Stomach (tissue), 9 donors: Measurements from ENCODE around the gene NEMP1. TPM values are rescaled to one million over a fixed set of nuclear protein-coding genes. Genes with fewer than 3 reads are reported as not detected.
"Not testable (repeated sequence)": the region's sequence is repeated elsewhere in the genome, so short reads cannot be mapped to it uniquely, and the experiment has no call there.

ENCODE experiments used
- DNase-seq, 2 donors: peaks; one replicate each; pipeline versions ENCODE4 v3.0.0 to v3.0.0-alpha.2; 2013 to 2019
- H3K27ac ChIP-seq, 5 donors: fragments of 200-600 bp in 4 of 5; sonication (generic) in 4 of 5; one replicate each; pipeline ENCODE4 v1.5.1; 2013 to 2019; ENCODE audit warnings: mild to moderate bottlenecking in 1 of 5, moderate library complexity in 1 of 5
- H3K27me3 ChIP-seq, 3 donors: fragments of 200-600 bp; sonication (generic); one replicate each; pipeline ENCODE4 v1.5.1; 2017 to 2019; ENCODE audit warnings: mixed run types in 1 of 3
- H3K36me3 ChIP-seq, 4 donors: fragments of 200-600 bp; sonication (generic); 1 replicate in 3 of 4; 2 replicates in 1 of 4; pipeline ENCODE4 v1.5.1; 2016 to 2019
- H3K4me1 ChIP-seq, 4 donors: fragments of 200-600 bp; sonication (generic); one replicate each; pipeline ENCODE4 v1.5.1; 2016 to 2019
- H3K4me3 ChIP-seq, 4 donors: fragments of 200-600 bp; sonication (generic) in 3 of 4; one replicate each; pipeline ENCODE4 v1.5.1; 2016 to 2019; ENCODE audit warnings: mild to moderate bottlenecking in 1 of 4
- H3K9me3 ChIP-seq, 4 donors: fragments of 200-600 bp; sonication (generic); one replicate each; pipeline ENCODE4 v1.5.1; 2016 to 2019
- CTCF ChIP-seq, 7 experiments: fragments of 450-650 bp in 4 of 7; fragments of 200-600 bp in 3 of 7; sonication (generic) in 3 of 7; IDR thresholded peaks; one replicate each; pipeline ENCODE4 v1.5.1; 2016 to 2019; ENCODE audit warnings: antibody characterized with exemption in 7 of 7, control low read depth in 2 of 7, mild to moderate bottlenecking in 1 of 7
- EP300 ChIP-seq: sonication (generic); formaldehyde crosslinking; IDR thresholded peaks from one replicate; pipeline ENCODE4 v1.6.1; 2017; ENCODE audit warnings: antibody characterized with exemption
- POLR2A ChIP-seq, 4 donors: fragments of 450-650 bp; IDR thresholded peaks; one replicate each; pipeline ENCODE4 v1.6.1; 2016; ENCODE audit warnings: antibody characterized with exemption in 4 of 4, control low read depth in 2 of 4, mild to moderate bottlenecking in 1 of 4, moderate library complexity in 1 of 4
- POLR2AphosphoS5 ChIP-seq, 3 donors: sonication (generic); formaldehyde crosslinking; IDR thresholded peaks; one replicate each; pipeline ENCODE4 v1.6.1; 2016; ENCODE audit warnings: antibody characterized with exemption in 3 of 3
- WGBS, 5 donors: extraction: QIAGEN DNeasy Blood & Tissue Kit in 3 of 5; methylation state at CpG; one replicate each; pipeline versions ENCODE4 v1.1.5 to v1.1.7; 2013 to 2018; 5-methylcytosine and 5-hydroxymethylcytosine counted together
- intact Hi-C: fragments of 100-400 bp; cut with DNase I; formaldehyde crosslinking; loops from one replicate; pipeline ENCODE4 v1.15.1; 2023; ENCODE audit warnings: low total_unique reads
- polyA plus RNA-seq, 3 donors: library from polyadenylated mRNA; stranded (reverse); fragments of 200-250 nt; gene quantifications; one replicate each; pipeline ENCODE4 v1.2.3, GENCODE V29; 2013
- total RNA-seq, 5 donors: library from RNA; depleted of rRNA; stranded (reverse); fragments of >200 nt; gene quantifications; one replicate each; pipeline versions ENCODE4 v1.1.0 to v1.2.3, GENCODE V29; 2014 to 2016
- donor health status: healthy with polysubstance abuse.
- donor health status: Bipolar disorder and iron deficiency.
- donor health status: healthy.

Gene NEMP1
- total and polyA plus RNA-seq, 8 donors, result 1.1 to 16.7 (median 2.5) TPM

GRCh38 chr12:57126561-57126960, 48.0 kb upstream of the NEMP1 start:
- H3K27ac ChIP-seq, result peak overlapping the region in 4 of 5 donors; percentile 94 to 98 (median 96)
- WGBS, 5 donors, result 52 to 57% (median 55%) methylated on average over 7 of the region's 7 CpGs
- H3K4me1 ChIP-seq, result peaks cover 16 to 39% (median 28%) of the 10 kb centered on the region in 4 donors
- peak overlapping the region in 1 of 4 donors; percentile 80 for H3K4me3 ChIP-seq
- intact Hi-C loops, result no loop called here
- H3K9me3 ChIP-seq, result no peaks in the 10 kb centered on the region
- H3K36me3 ChIP-seq, result no peaks in the 10 kb centered on the region
- peaks cover 0 to 13% (median 0%) of the 10 kb centered on the region in 3 donors for H3K27me3 ChIP-seq
- TF ChIP-seq EP300 (no peak), CTCF (IDR thresholded peaks at IDR 0.05) (no peak), POLR2A (IDR thresholded peaks at IDR 0.05) (no peak), POLR2AphosphoS5 (IDR thresholded peaks at IDR 0.05) (no peak)
- no peak for DNase-seq

DNA sequence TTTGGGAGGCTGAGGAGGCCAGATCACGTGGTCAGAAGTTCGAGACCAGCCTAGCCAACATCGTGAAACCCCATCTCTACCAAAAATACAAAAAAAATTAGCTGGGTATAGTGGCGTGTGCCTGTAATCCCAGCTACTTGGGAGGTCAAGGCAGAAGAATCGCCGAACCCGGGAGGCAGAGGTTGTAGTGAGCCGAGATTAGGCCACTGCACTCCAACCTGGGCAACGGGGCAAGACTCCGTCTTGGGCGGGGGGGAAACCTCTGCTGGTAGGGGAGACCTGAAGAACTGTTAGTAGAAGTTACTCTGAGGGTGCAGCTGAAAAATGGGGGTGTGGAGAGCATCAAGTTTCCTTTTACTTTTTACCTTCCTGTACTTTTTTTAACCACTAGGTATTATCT, 47.5 kb upstream of the NEMP1 start:
- Histone ChIP-seq H3K9me3 (no peaks in the 10 kb centered on the region), H3K27me3 (peaks cover 0 to 13% (median 0%) of the 10 kb centered on the region in 3 donors), H3K36me3 (no peaks in the 10 kb centered on the region), H3K4me3 (no peak overlapping the region), H3K27ac (peak overlapping the region in 1 of 5 donors; percentile 96), H3K4me1 (peaks cover 13 to 34% (median 26%) of the 10 kb centered on the region in 4 donors)
- TF ChIP-seq POLR2A (IDR thresholded peaks at IDR 0.05) (no peak), POLR2AphosphoS5 (IDR thresholded peaks at IDR 0.05) (no peak), CTCF (IDR thresholded peaks at IDR 0.05) (no peak), EP300 (no peak)
- no peak for DNase-seq
- intact Hi-C loops, result no loop called here
- 92 to 97% (median 94%) methylated on average over 11 of the region's 11 CpGs for WGBS, 5 donors

- Histone ChIP-seq H3K9me3 (no peaks in the 10 kb centered on the region), H3K36me3 (no peaks in the 10 kb centered on the region), H3K4me3 (no peak overlapping the region), H3K27me3 (peaks cover 0 to 11% (median 0%) of the 10 kb centered on the region in 3 donors), H3K27ac (peak overlapping the region in 1 of 5 donors; percentile 13), H3K4me1 (peaks cover 5 to 19% (median 16%) of the 10 kb centered on the region in 4 donors)
- peak; percentile 80 to 92 for DNase-seq
- 12 to 14% (median 13%) methylated on average over 10 of the region's 10 CpGs for WGBS, 5 donors
- peak in 2 of 3 donors; percentile 10 to 70 for TF ChIP-seq POLR2AphosphoS5 (IDR thresholded peaks at IDR 0.05)
- no peak for TF ChIP-seq EP300
- no peak for TF ChIP-seq POLR2A (IDR thresholded peaks at IDR 0.05)
- peak in 6 of 7 experiments; percentile 49 to 99 (median 96) for TF ChIP-seq CTCF (IDR thresholded peaks at IDR 0.05)
- intact Hi-C loops, result loop anchor here (2.0 kb wide), 1 partner anchor 58 kb away; no protein-coding TSS in a partner anchor
Observed at GRCh38 chr12:57124261-57124877, 45.8 kb upstream of the NEMP1 start.

DNA sequence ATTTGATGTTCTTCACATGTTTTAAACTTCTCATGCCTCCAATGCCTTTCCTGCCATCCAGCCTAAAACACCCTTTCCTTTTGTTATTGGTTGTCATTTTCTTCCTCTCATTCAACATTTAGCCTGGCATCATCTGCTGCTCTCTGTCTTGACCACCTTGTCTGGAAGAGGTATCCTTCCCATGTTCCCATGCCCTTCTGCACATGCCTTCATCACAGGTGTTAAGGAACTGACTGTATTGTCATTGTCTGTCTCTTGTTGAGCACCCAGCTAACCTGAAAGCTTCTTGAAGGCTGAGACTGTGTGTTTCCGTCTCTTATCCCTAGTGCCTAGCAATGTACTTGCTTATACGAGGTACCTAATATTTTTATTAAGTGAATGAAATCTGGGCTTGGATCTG, 45.2 kb upstream of the NEMP1 start:
- DNase-seq, result no peak
- H3K4me3 ChIP-seq, result no peak overlapping the region
- TF ChIP-seq POLR2AphosphoS5 (IDR thresholded peaks at IDR 0.05) (no peak), EP300 (no peak), CTCF (IDR thresholded peaks at IDR 0.05) (no peak)
- no peaks in the 10 kb centered on the region for H3K9me3 ChIP-seq
- H3K4me1 ChIP-seq, result peaks cover 0 to 14% (median 11%) of the 10 kb centered on the region in 4 donors
- intact Hi-C loops, result loop anchor here (2.0 kb wide), 1 partner anchor 59 kb away; no protein-coding TSS in a partner anchor
- WGBS, 5 donors, result 30 to 53% (median 45%) methylated on average over 2 of the region's 2 CpGs
- H3K27me3 ChIP-seq, result peaks cover 0 to 6% (median 0%) of the 10 kb centered on the region in 3 donors
- no peaks in the 10 kb centered on the region for H3K36me3 ChIP-seq
- no peak overlapping the region for H3K27ac ChIP-seq

- H3K27me3 ChIP-seq, H3K4me1 ChIP-seq, H3K36me3 ChIP-seq, H3K4me3 ChIP-seq, H3K27ac ChIP-seq, H3K9me3 ChIP-seq, intact Hi-C loops, DNase-seq: not testable (repeated sequence)
- WGBS, 5 donors, result 88 to 92% (median 90%) methylated on average over 11 of the region's 11 CpGs
Observed at GRCh38 chr12:57120718-57121117, 42.1 kb upstream of the NEMP1 start.
